HuH-7 (cell line): ENCODE data around the gene HOXC5.

ENCODE experiments used
- DNase-seq: peaks from one replicate; pipeline ENCODE4 v3.0.0; 2011; ENCODE audit warnings: low spot score

The HOXC5 gene

GRCh38 chr12:54019924-54020590 lies 12.8 kb upstream of the HOXC5 start:
- DNase-seq = no peak

GRCh38 chr12:54020591-54021405 lies 12.1 kb upstream of the HOXC5 start:
- DNase-seq = no peak

- no peak for DNase-seq
Measured at GRCh38 chr12:54021432-54022013, 11.3 kb upstream of the HOXC5 start.

- no peak for DNase-seq
Measured at GRCh38 chr12:54022960-54023884, 9.6 kb upstream of the HOXC5 start.

- DNase-seq = no peak
Measured at GRCh38 chr12:54024127-54024526, 8.7 kb upstream of the HOXC5 start.

GRCh38 chr12:54024581-54025305 lies 8.1 kb upstream of the HOXC5 start:
- DNase-seq = no peak

- DNase-seq = no peak
Measured at GRCh38 chr12:54025499-54026405, 7.1 kb upstream of the HOXC5 start.

- DNase-seq = no peak
Measured at GRCh38 chr12:54026640-54027441, 6.0 kb upstream of the HOXC5 start.

GRCh38 chr12:54027442-54027786 lies 5.4 kb upstream of the HOXC5 start:
- no peak for DNase-seq

GRCh38 chr12:54028314-54029201 lies 4.3 kb upstream of the HOXC5 start, which contains the start of gene HOXC6:
Gene HOXC6, plus strand, starts transcription at chr12:54028440. Its CDS starts 82 bp downstream, at chr12:54028522.
- peak; percentile 79 for DNase-seq

GRCh38 chr12:54029529-54030441 lies 3.1 kb upstream of the HOXC5 start:
- no peak for DNase-seq

GRCh38 chr12:54030442-54030801 lies 2.4 kb upstream of the HOXC5 start:
- no peak for DNase-seq

GRCh38 chr12:54030889-54031471 lies 1.9 kb upstream of the HOXC5 start:
- no peak for DNase-seq

GRCh38 chr12:54031480-54031879 lies 1.4 kb upstream of the HOXC5 start:
- DNase-seq = no peak

GRCh38 chr12:54032086-54032619 lies 697 bp upstream of the HOXC5 start:
- no peak for DNase-seq

- peak; percentile 86 for DNase-seq
Measured at GRCh38 chr12:54033106-54033979, 493 bp downstream of the HOXC5 start.
